Activated CD8-positive, alpha-beta memory T cell treated with anti-CD3 and anti-CD28 coated beads, Interleukin-2, amount 50 U/mL, for 24 hours (primary cell): Measurements from ENCODE around the gene SERPINE1.
A peak's percentile ranks its signal among the peaks of the same experiment; 100 is the strongest.

Experiments used
- DNase-seq: peaks from one replicate; pipeline ENCODE4 v3.0.0-alpha.2; 2020; ENCODE audit errors: extremely low read depth

The SERPINE1 gene

GRCh38 chr7:101169838-101170551, 43.1 kb downstream of the SERPINE1 start:
- DNase-seq, result peak; percentile 49

DNA sequence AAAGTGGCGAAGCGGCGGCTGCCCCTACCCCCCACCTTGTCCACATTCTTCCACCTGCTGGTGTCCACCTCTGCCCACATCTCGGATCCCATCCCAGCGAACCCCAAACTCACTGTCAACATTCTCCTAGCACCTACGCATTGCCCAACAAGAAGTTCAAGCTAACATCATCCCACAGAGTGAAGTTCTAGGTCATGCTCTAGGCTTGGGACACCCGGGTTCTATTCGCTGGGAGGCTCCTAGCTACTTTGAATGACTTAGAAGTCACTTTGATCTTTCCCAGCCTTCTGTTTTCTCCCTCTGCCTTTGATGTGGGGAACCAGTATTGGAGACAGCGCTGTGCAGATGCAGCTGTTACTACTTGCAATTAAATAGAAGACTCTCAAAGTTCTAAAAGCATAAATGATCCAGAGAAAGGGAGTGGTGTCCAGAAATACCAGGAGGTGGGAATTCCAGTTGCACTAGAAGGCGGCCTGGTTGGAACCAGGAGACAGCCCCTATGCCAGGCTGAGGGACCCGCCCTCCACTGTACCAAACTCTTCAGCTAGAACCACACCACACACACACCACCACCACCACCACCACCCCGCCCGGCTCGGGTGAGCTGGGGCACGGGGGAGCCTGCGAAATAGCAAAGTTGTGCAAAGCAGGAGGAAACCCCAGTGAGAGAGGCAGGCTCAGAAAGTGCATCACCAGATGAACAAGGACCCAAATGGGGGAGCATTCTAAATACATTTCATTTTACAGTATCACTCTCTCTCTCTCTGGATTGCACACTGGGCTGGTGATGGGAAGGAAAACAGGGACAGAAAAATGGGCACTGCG, 43.9 kb downstream of the SERPINE1 start:
- DNase-seq, result no peak

GRCh38 chr7:101171442-101171837, 44.5 kb downstream of the SERPINE1 start:
- no peak for DNase-seq

- no peak for DNase-seq
Observed at GRCh38 chr7:101172005-101172853, 45.3 kb downstream of the SERPINE1 start.

- DNase-seq, result no peak
Observed at GRCh38 chr7:101172854-101173751, 46.2 kb downstream of the SERPINE1 start.

- peak; percentile 29 for DNase-seq
Observed at GRCh38 chr7:101173752-101174244, 46.9 kb downstream of the SERPINE1 start.

GRCh38 chr7:101174322-101174854, 47.5 kb downstream of the SERPINE1 start:
- no peak for DNase-seq

DNA sequence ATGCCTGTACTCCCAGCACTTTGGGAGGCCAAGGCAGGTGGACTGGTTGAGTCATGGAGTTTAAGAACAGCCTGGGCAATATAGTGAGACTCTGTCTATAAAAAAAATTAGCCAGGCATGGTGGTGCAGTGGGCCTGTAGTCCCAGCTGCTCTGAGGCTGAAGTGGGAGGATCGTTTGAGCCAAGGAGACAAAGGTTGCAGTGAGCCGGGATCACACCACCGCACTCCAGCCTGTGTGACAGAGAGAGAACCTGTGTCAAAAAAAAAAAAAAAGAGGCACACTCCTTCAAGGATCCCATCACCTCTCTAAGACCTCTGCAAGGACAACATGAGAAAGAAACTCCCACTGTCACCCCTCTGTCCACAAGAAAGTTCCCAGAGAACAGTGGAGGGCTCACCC, 48.8 kb downstream of the SERPINE1 start:
- DNase-seq, result no peak

- DNase-seq, result no peak
Observed at GRCh38 chr7:101177644-101178043, 50.7 kb downstream of the SERPINE1 start.

GRCh38 chr7:101179117-101179516, 52.2 kb downstream of the SERPINE1 start:
- no peak for DNase-seq

DNA sequence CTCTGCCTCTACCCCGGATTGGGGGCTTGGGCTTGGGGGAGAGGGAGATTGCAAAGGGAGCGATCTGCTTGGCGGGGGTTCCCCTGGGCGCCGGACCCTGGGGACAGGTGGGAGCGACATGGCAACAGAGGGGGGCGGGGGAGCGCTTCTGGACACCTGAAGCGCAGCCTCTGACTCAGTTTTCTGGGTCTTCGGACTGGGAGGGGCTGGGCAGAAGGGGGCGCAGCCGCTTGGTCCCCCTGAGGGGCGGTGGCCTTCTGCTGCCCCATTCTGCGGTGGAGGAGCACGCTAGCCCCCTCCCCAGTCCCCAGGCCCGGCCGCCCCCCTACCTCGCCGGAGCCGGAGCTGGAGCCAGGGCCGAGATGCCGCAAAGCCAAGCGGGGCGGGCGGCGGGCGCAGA, 52.8 kb downstream of the SERPINE1 start:
- no peak for DNase-seq

DNA sequence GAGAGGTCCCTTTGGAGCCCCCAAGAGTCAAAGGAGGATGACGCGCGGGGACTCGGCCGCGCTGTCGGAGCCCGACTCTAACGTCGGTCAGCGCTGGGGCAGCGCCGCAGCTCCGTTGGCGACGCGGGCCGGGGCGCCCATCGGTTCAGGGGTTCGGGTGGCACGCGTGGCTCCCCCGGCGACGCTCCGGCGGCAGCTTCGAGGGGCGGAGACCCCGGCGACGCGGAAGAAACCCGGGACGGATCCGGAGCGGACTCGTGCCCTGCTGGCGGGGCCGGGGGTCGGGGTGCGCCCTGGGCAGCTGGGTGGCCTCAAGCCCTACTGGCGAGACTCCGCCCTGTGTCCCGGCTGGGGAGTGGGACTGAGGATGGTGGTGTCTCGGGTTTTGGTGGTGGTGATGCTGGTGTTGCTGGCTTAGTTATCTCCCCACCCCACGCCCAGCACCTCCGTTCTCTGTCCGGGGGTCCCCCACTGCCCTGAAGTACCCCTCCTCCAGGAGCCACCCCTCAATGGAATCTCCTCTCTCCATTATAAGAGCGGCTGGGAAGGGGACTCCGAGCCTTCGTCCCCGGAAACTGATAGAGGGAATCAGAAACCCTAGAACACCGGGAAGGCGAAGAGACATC, 53.3 kb downstream of the SERPINE1 start, which contains the start of gene NAT16:
Gene NAT16, minus strand, starts transcription at position 164 of the 626 bp plus-strand sequence. CDS start 5,486 bp downstream, outside the sequence.
- no peak for DNase-seq

DNA sequence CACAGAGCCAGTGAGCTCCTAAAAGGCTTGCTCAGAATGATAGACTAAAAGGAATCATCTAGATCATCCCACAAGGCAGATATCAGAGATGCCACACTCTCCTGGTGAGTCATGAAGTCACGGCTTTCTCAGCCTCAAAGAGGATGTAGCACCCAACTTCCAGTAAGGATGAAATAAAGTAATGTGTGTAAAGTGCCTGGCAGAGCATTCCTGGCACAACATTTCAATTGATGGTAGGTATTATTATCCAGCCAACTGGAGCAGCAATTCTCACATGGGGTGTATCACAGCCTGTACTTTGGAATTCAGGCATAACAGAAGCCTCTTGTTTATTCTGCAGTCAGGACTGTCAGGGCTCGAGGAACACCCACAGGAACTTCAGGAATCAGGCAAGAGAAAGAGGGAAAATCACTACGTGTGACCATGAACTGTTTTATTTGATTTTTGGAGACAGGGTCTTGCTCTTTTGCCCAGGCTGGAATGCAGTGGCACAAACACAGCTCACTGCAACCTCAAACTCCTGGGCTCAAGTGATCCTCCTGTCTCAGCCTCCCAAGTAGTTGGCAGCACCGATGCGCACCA, 58.4 kb downstream of the SERPINE1 start:
- DNase-seq, result no peak

- no peak for DNase-seq
Observed at GRCh38 chr7:101186194-101186593, 59.3 kb downstream of the SERPINE1 start.

- no peak for DNase-seq
Observed at GRCh38 chr7:101186844-101187428, 60.0 kb downstream of the SERPINE1 start.
